NCI-H82 treated with DMSO at 0.1 percent for 48 hours (cell line): ENCODE measurements around the gene CPSF4L.

Experiments used
- DNase-seq: peaks from one replicate; lab custom pipeline; 2025; ENCODE audit not compliant: unreplicated experiment; lab: John Stamatoyannopoulos, UW

CPSF4L gene

GRCh38 chr17:73205459-73205961, 56.2 kb downstream of the CPSF4L start:
- no peak for DNase-seq

GRCh38 chr17:73203788-73204479, 57.7 kb downstream of the CPSF4L start:
- DNase-seq = no peak

- DNase-seq = no peak
These were observed 58.4 kb downstream of the CPSF4L start for GRCh38 chr17:73203135-73203787.

GRCh38 chr17:73201215-73202069, 60.2 kb downstream of the CPSF4L start:
- DNase-seq = no peak

- no peak for DNase-seq
These were observed 61.2 kb downstream of the CPSF4L start for GRCh38 chr17:73200476-73200875.

GRCh38 chr17:73199751-73200317, 61.8 kb downstream of the CPSF4L start:
- DNase-seq = no peak

GRCh38 chr17:73198930-73199260, 62.8 kb downstream of the CPSF4L start:
- DNase-seq = no peak
